Measurements from ENCODE around the gene EHD1. TPM values are rescaled to one million over a fixed set of nuclear protein-coding genes. Genes with fewer than 3 reads are reported as not detected.
"Not testable (repeated sequence)": the region's sequence is repeated elsewhere in the genome, so short reads cannot be mapped to it uniquely, and the experiment has no call there.

EHD1 gene
- total RNA-seq, 2 donors from 2014 or later, result 67.4 to 140 TPM

DNA sequence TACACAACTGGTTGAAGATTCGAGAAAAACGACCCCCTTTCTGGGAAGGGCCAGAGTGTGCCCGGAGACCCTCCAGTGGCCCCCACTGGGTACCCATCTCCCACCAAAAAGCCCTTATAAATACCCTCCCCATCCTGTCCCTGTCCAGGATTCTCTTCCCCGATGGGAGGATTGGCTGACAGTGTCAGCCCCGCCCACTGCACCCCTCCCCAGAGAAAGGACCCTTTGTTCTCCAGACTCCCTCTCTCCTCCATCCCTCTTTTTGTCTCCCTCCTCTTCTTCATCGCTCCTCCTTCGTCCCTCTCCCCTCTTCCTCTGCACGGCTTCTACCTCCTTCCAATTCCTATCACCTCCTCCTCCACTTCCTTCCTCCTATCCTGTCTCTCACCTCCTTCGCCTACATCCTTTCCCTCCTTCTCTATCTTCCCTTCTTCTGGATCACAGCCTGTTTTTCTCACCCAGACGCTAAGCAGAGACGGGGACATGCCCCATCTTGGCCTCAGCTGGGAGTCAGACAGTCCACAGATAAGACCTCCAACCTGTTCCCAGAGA, 54.8 kb downstream of the EHD1 start:
- H3K27me3 ChIP-seq (replicated peaks; ENCODE audit: insufficient read depth), result no peaks in the 10 kb centered on the region
- no peak for ATAC-seq (ENCODE audit: insufficient number of reproducible peaks, low FRiP score, low read depth)
- no peak overlapping the region for H3K27ac ChIP-seq
- H3K4me3 ChIP-seq, result no peak overlapping the region
- H3K36me3 ChIP-seq, result no peaks in the 10 kb centered on the region
- no peaks in the 10 kb centered on the region for H3K9me3 ChIP-seq
- H3K4me1 ChIP-seq (ENCODE audit: control insufficient read depth in 1 of 2, low read depth in 2 of 2), result no peaks in the 10 kb centered on the region
- no peak for DNase-seq (ENCODE audit: low spot score)
- no peak for TF ChIP-seq CTCF (IDR thresholded peaks at IDR 0.05)

DNA sequence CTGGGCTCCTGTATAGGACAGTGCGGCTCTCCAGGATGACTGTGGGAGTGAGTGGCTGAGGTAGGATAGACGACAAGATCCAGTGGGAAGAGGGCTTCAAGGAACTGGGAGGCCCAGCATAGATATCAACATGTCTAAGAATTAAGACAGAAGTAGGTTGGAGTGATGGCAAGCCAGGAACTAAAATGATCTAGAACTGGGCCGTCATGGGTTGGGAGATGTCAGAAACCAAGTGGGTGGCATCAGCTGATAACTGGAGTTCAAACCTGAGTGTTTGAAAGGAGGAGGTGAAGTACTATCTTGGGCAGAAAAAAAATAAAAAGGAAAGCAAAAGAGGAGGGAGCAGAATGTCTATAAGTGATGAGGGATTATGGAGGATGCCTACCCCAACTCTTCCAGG, 60.9 kb downstream of the EHD1 start:
- no peaks in the 10 kb centered on the region for H3K27me3 ChIP-seq (replicated peaks; ENCODE audit: insufficient read depth)
- ATAC-seq (ENCODE audit: insufficient number of reproducible peaks, low FRiP score, low read depth) (no peak), DNase-seq (ENCODE audit: low spot score) (no peak)
- no peaks in the 10 kb centered on the region for H3K36me3 ChIP-seq
- H3K4me3 ChIP-seq, result no peak overlapping the region
- no peak overlapping the region for H3K27ac ChIP-seq
- H3K9me3 ChIP-seq, result no peaks in the 10 kb centered on the region
- H3K4me1 ChIP-seq (ENCODE audit: control insufficient read depth in 1 of 2, low read depth in 2 of 2), result no peaks in the 10 kb centered on the region
- no peak for TF ChIP-seq CTCF (IDR thresholded peaks at IDR 0.05)

DNA sequence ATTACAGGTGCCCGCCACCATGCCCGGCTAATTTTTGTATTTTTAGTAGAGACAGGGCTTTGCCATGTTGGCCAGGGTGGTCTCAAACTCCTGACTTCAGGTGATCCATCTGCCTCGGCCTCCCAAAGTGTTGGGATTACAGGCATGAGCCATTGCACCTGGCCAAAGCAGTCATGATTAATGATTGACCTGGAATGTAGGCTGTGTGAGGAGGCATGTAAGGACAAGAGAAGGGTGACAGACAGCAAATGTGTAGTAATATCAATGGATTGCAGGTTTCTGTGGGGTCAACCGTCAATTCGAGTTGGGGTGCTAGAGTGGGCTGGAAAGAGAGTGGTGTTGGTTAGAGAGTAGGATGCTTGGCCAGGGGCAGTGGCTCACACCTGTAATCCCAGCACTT, 63.0 kb downstream of the EHD1 start:
- not testable (repeated sequence) for H3K9me3 ChIP-seq; H3K27me3 ChIP-seq (replicated peaks; ENCODE audit: insufficient read depth); H3K4me3 ChIP-seq; DNase-seq (ENCODE audit: low spot score); H3K36me3 ChIP-seq; H3K27ac ChIP-seq; H3K4me1 ChIP-seq (ENCODE audit: control insufficient read depth in 1 of 2, low read depth in 2 of 2); ATAC-seq (ENCODE audit: insufficient number of reproducible peaks, low FRiP score, low read depth)

DNA sequence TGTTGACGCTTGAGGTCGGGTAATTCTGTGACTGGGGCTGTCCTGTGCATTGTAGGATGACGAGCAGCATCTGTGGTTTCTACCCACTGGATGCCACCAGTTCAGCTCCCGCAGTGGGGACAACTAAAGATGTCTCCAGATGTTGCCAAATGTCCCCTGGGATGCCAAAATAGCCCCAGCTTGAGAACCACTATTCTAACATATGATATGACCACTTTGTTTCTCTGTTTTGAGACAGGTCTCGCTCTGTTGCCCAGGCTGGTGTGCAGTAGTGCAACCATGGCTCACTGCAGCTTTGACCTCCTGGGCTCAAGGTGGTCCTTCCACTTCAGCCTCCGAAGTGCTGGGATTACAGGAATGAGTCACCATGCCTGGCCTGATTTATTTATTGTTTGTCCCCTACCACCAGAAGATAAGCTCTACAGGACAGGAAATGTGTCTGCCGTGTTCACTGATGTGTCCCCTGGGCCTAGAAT, 63.7 kb downstream of the EHD1 start:
- Histone ChIP-seq H3K4me3 (no peak overlapping the region), H3K36me3 (no peaks in the 10 kb centered on the region), H3K9me3 (no peaks in the 10 kb centered on the region), H3K27ac (no peak overlapping the region), H3K27me3 (replicated peaks; ENCODE audit: insufficient read depth) (no peaks in the 10 kb centered on the region), H3K4me1 (ENCODE audit: control insufficient read depth in 1 of 2, low read depth in 2 of 2) (peaks cover under 1 to 1% of the 10 kb centered on the region in 2 donors)
- no peak for TF ChIP-seq CTCF (IDR thresholded peaks at IDR 0.05)
- DNase-seq (ENCODE audit: low spot score) (no peak), ATAC-seq (ENCODE audit: insufficient number of reproducible peaks, low FRiP score, low read depth) (no peak)

DNA sequence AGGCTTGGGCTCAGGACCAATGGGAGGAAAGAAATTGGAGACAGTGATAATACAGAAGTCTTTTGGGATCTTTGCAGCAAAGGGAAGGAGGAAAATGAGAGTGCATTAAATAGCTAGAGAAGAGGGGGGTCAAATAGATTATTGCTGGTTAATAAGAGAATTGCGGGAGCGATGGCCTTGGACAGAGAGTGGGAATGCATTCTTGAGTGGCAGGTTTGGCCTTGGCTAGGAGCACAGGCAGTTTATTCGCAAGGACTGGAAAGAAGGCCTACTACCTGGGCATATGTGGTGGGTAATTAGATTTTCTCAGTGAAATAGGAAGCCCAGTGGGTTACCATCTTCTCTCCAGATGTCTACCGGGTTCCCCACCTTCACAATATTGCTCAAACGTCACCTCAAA, 64.6 kb downstream of the EHD1 start:
- no peak for DNase-seq (ENCODE audit: low spot score)
- ATAC-seq (ENCODE audit: insufficient number of reproducible peaks, low FRiP score, low read depth), result no peak
- TF ChIP-seq CTCF (IDR thresholded peaks at IDR 0.05), result no peak
- H3K27me3 ChIP-seq (replicated peaks; ENCODE audit: insufficient read depth), result no peaks in the 10 kb centered on the region
- no peaks in the 10 kb centered on the region for H3K9me3 ChIP-seq
- H3K27ac ChIP-seq, result no peak overlapping the region
- no peaks in the 10 kb centered on the region for H3K36me3 ChIP-seq
- H3K4me3 ChIP-seq, result no peak overlapping the region
- H3K4me1 ChIP-seq (ENCODE audit: control insufficient read depth in 1 of 2, low read depth in 2 of 2), result peaks cover 5 to 9% of the 10 kb centered on the region in 2 donors

- DNase-seq (ENCODE audit: low spot score), result no peak
- H3K4me3 ChIP-seq, result peak overlapping the region; percentile 89
Observed at GRCh38 chr11:64810891-64811272, 67.5 kb downstream of the EHD1 start.

More at GRCh38 chr11:64810891-64811272, 67.5 kb downstream of the EHD1 start:
- no peaks in the 10 kb centered on the region for H3K9me3 ChIP-seq
- H3K4me1 ChIP-seq (ENCODE audit: control insufficient read depth in 1 of 2, low read depth in 2 of 2), result peaks cover 5 to 9% of the 10 kb centered on the region in 2 donors
- peaks cover 8% of the 10 kb centered on the region for H3K36me3 ChIP-seq
- peak; percentile 11 for ATAC-seq (ENCODE audit: insufficient number of reproducible peaks, low FRiP score, low read depth)
- no peaks in the 10 kb centered on the region for H3K27me3 ChIP-seq (replicated peaks; ENCODE audit: insufficient read depth)
- H3K27ac ChIP-seq, result peak overlapping the region; percentile 53 to 57
- TF ChIP-seq CTCF (IDR thresholded peaks at IDR 0.05), result no peak

All from thoracic aorta (tissue), 2 donors.